B cell (primary cell): Measurements from ENCODE around the gene CBL. TPM values are rescaled to one million over a fixed set of nuclear protein-coding genes. Genes with fewer than 3 reads are reported as not detected.

Source experiments
- ATAC-seq: fragments of 200-7000 bp; cut with Tn5 transposase; one replicate; pipeline ENCODE4 v1.10.0; 2021; ENCODE audit warnings: low read depth, mild to moderate bottlenecking, moderate number of reproducible peaks, moderate library complexity
- CTCF ChIA-PET: fragments of 350-600 bp; sonication (Branson Sonifier 250); formaldehyde crosslinking; loops from one replicate; lab custom pipeline; 2021; ENCODE audit warnings: antibody characterized with exemption, inconsistent platforms; lab: Charles Lee
- POLR2A ChIA-PET: fragments of 350-600 bp; sonication (Branson Sonifier 250); formaldehyde crosslinking; loops from one replicate; lab custom pipeline; 2021; ENCODE audit warnings: antibody characterized with exemption; lab: Charles Lee
- DNase-seq: peaks from one replicate; pipeline ENCODE4 v3.0.0; 2013
- H2AFZ ChIP-seq: 2 replicates; pipeline ENCODE4 v1.6.1; 2012; ENCODE audit warnings: mild to moderate bottlenecking, low read depth, low read length; ENCODE audit not compliant: insufficient read depth, poor library complexity, severe bottlenecking
- H3K27ac ChIP-seq, 2 donors: 1 replicate in 1 of 2; 2 replicates in 1 of 2; pipeline ENCODE4 v1.5.1; 2012 to 2013; ENCODE audit warnings: low read length in 2 of 2, mild to moderate bottlenecking in 2 of 2, moderate library complexity in 1 of 2
- H3K27me3 ChIP-seq, 4 experiments: fragments of 200-600 bp in 1 of 4; sonication (generic) in 1 of 4; replicated peaks in 1 of 4; 1 replicate in 2 of 4; 2 replicates in 2 of 4; pipeline versions ENCODE4 v1.6.1 to v1.7.0; 2013 to 2016; ENCODE audit warnings: low read length in 3 of 4, mild to moderate bottlenecking in 2 of 4, mixed read lengths in 1 of 4, moderate library complexity in 1 of 4; ENCODE audit not compliant: insufficient read depth in 4 of 4, control insufficient read depth in 3 of 4; ENCODE audit errors: control extremely low read depth in 1 of 4
- H3K36me3 ChIP-seq, 2 experiments: replicated peaks in 1 of 2; 1 replicate in 1 of 2; 2 replicates in 1 of 2; pipeline versions ENCODE4 v1.6.1 to v1.7.1; 2013; ENCODE audit warnings: low read length in 1 of 2; ENCODE audit not compliant: insufficient read depth in 2 of 2, control insufficient read depth in 1 of 2; ENCODE audit errors: control extremely low read depth in 1 of 2, extremely low read depth in 1 of 2
- H3K4me1 ChIP-seq, 2 donors: fragments of 200-600 bp in 1 of 2; sonication (generic) in 1 of 2; 1 replicate in 1 of 2; 2 replicates in 1 of 2; pipeline versions ENCODE4 v1.5.1 to v1.6.1; 2013 to 2017; ENCODE audit warnings: low read length in 2 of 2; ENCODE audit not compliant: control insufficient read depth in 2 of 2, insufficient read depth in 2 of 2
- H3K4me2 ChIP-seq: replicated peaks from 2 replicates; pipeline ENCODE3; 2012; ENCODE audit warnings: mild to moderate bottlenecking, low read depth, low read length; ENCODE audit not compliant: poor library complexity, severe bottlenecking
- H3K4me3 ChIP-seq, 5 experiments: fragments of 200-600 bp in 1 of 5; sonication (generic) in 1 of 5; 1 replicate in 3 of 5; 2 replicates in 2 of 5; pipeline versions ENCODE4 v1.5.1 to v1.7.0; 2011 to 2016; ENCODE audit warnings: low read length in 4 of 5, mild to moderate bottlenecking in 4 of 5, low read depth in 2 of 5, control low read depth in 1 of 5, moderate library complexity in 1 of 5; ENCODE audit not compliant: insufficient read depth in 1 of 5; ENCODE audit errors: control extremely low read depth in 1 of 5, extremely low read depth in 1 of 5
- H3K79me2 ChIP-seq: fragments of 200-600 bp; sonication (generic); one replicate; pipeline ENCODE4 v1.6.0; 2016; ENCODE audit warnings: low read length; ENCODE audit not compliant: control insufficient read depth, insufficient read depth
- H3K9ac ChIP-seq: fragments of 200-600 bp; sonication (generic); 2 replicates; pipeline ENCODE4 v1.6.1; 2017; ENCODE audit warnings: mild to moderate bottlenecking, low read length, moderate library complexity
- H3K9me3 ChIP-seq, 3 donors: one replicate each; pipeline versions ENCODE4 v1.6.1 to v1.7.1; 2013; ENCODE audit warnings: low read length in 2 of 3; ENCODE audit not compliant: control insufficient read depth in 2 of 3, insufficient read depth in 1 of 3; ENCODE audit errors: control extremely low read depth in 1 of 3
- H4K20me1 ChIP-seq: 2 replicates; pipeline ENCODE4 v1.6.0; 2012; ENCODE audit warnings: mild to moderate bottlenecking, low read length; ENCODE audit not compliant: insufficient read depth, control insufficient read depth, poor library complexity, severe bottlenecking
- H3K27ac Mint-ChIP-seq: one replicate; pipeline ENCODE4 v1.8.0; 2021; ENCODE audit warnings: mixed read lengths
- H3K27me3 Mint-ChIP-seq: one replicate; pipeline ENCODE4 v1.8.0; 2021; ENCODE audit warnings: mixed read lengths
- H3K4me1 Mint-ChIP-seq: one replicate; pipeline ENCODE4 v1.8.0; 2021; ENCODE audit warnings: mixed read lengths
- H3K4me3 Mint-ChIP-seq: one replicate; pipeline ENCODE4 v1.8.0; 2021; ENCODE audit warnings: mixed read lengths
- H3K9me3 Mint-ChIP-seq: one replicate; pipeline ENCODE4 v1.8.0; 2022; ENCODE audit warnings: mixed read lengths; ENCODE audit not compliant: insufficient read depth
- CTCF ChIP-seq: fragments of 200-600 bp; IDR thresholded peaks from one replicate; pipeline ENCODE4 v1.8.0; 2022; ENCODE audit warnings: antibody characterized with exemption, mild to moderate bottlenecking
- EZH2 ChIP-seq: IDR thresholded peaks from 2 replicates; pipeline ENCODE4 v1.6.1; 2012; ENCODE audit warnings: borderline replicate concordance, low read depth, mild to moderate bottlenecking, moderate library complexity, low read length; ENCODE audit not compliant: insufficient read depth, poor library complexity, severe bottlenecking
- WGBS: methylation state at CpG from one replicate; pipeline ENCODE4 v1.1.5; 2013; ENCODE audit warnings: missing lambda C conversion rate; ENCODE audit not compliant: insufficient coverage; 5-methylcytosine and 5-hydroxymethylcytosine counted together
- intact Hi-C: fragments of 100-400 bp; cut with micrococcal nuclease; formaldehyde crosslinking; loops from one replicate; pipeline ENCODE4 v1.10.0; 2022
- polyA plus RNA-seq: library from polyadenylated mRNA; depleted of rRNA; stranded (reverse); fragments of >200 nt; gene quantifications from 2 replicates; pipeline ENCODE4 v1.2.3, GENCODE V29; 2012
- total RNA-seq, 2 donors: library from RNA; stranded (reverse); fragments of 120-200 nt in 1 of 2; gene quantifications; 1 replicate in 1 of 2; 2 replicates in 1 of 2; pipeline versions ENCODE4 v1.2.3 to v1.2.4, GENCODE V29; 2013 to 2022

Gene CBL
- total and polyA plus RNA-seq, 2 donors (not counting 1 experiment from before 2014, with no cell fraction given) = 11.7 to 35.2 TPM

- H3K4me2 ChIP-seq = no peak overlapping the region
- Mint-ChIP-seq H3K4me1 (peaks cover 4% of the 10 kb centered on the region), H3K27ac (no peak overlapping the region), H3K9me3 (no peaks in the 10 kb centered on the region), H3K27me3 (no peaks in the 10 kb centered on the region), H3K4me3 (peak overlapping the region; percentile 92)
- no peaks in the 10 kb centered on the region for H3K27me3 ChIP-seq
- no peak for ATAC-seq
- no peak overlapping the region for H3K27ac ChIP-seq
- no peak for DNase-seq
- H4K20me1 ChIP-seq = no peaks in the 10 kb centered on the region
- TF ChIP-seq CTCF = no peak
- TF ChIP-seq EZH2 = no peak
- H3K4me3 ChIP-seq = no peak overlapping the region
- WGBS = 79% methylated on average over 5 of the region's 6 CpGs
- ChIA-PET CTCF (interaction anchor here (1.3 to 2.1 kb wide), 4 partner anchors 29 to 170 kb away, joined by 6 to 8 read pairs (median 6); no protein-coding TSS in a partner anchor), POLR2A (no interaction called here)
- intact Hi-C loops = loop anchor here (1.0 to 2.0 kb wide), 4 partner anchors 29 to 155 kb away; partner anchors contain the start of gene CBL
- H3K9me3 ChIP-seq = no peaks in the 10 kb centered on the region
- H2AFZ ChIP-seq = no peak overlapping the region
- no peak overlapping the region for H3K9ac ChIP-seq
- no peaks in the 10 kb centered on the region for H3K36me3 ChIP-seq
- no peaks in the 10 kb centered on the region for H3K79me2 ChIP-seq
- H3K4me1 ChIP-seq = peaks cover 5 to 12% of the 10 kb centered on the region in 2 donors
These were observed 38.2 kb upstream of the CBL start for GRCh38 chr11:119167933-119168332.

GRCh38 chr11:119168471-119169281 is 37.5 kb upstream of the CBL start, which contains the start of gene NLRX1:
NLRX1 (plus strand) TSS chr11:119168725; CDS start chr11:119171404, 2,679 bp downstream.
- Mint-ChIP-seq H3K4me3 (peak within 1 kb of the TSS; percentile 92), H3K27ac (peak within 1 kb of the TSS; percentile 81), H3K4me1 (peaks cover 4% of the 10 kb centered on the region), H3K27me3 (no peaks in the 10 kb centered on the region), H3K9me3 (no peaks in the 10 kb centered on the region)
- ChIA-PET CTCF (interaction anchor here (0.7 to 2.1 kb wide), 20 partner anchors 9 to 170 kb away, joined by 3 to 25 read pairs (median 4); partner anchors contain the start of genes ABCG4, CBL, DPAGT1 and NHERF4), POLR2A (interaction anchor here (1.1 kb wide), 1 partner anchor 47 kb away, joined by 3 read pairs; the partner anchor contains the start of gene HINFP)
- DNase-seq (peak; percentile 88), ATAC-seq (peak; percentile 96)
- peak within 1 kb of the TSS; percentile 80 for H3K9ac ChIP-seq
- peak within 1 kb of the TSS; percentile 87 for H3K4me2 ChIP-seq
- H3K4me3 ChIP-seq = peak within 1 kb of the TSS; percentile 56 to 80 (median 68)
- no peaks in the 10 kb centered on the region for H3K27me3 ChIP-seq
- H3K4me1 ChIP-seq = peaks cover 5 to 12% of the 10 kb centered on the region in 2 donors
- H3K27ac ChIP-seq = peak within 1 kb of the TSS; percentile 10 to 65
- no peak for TF ChIP-seq EZH2
- peak; percentile 88 for TF ChIP-seq CTCF
- no peaks in the 10 kb centered on the region for H4K20me1 ChIP-seq
- H3K79me2 ChIP-seq = no peaks in the 10 kb centered on the region
- peak within 1 kb of the TSS; percentile 98 for H2AFZ ChIP-seq
- WGBS = under 1% methylated on average over 60 of the region's 63 CpGs
- intact Hi-C loops = loop anchor here (1.0 to 2.0 kb wide), 4 partner anchors 29 to 155 kb away; partner anchors contain the start of gene CBL
- H3K36me3 ChIP-seq = no peaks in the 10 kb centered on the region
- H3K9me3 ChIP-seq = no peaks in the 10 kb centered on the region
